Muscle layer of duodenum (tissue), 2 donors: ENCODE measurements around the gene HIC1.

ENCODE experiments used
- H3K27ac ChIP-seq: one replicate; pipeline ENCODE4 v1.7.0; 2013; ENCODE audit warnings: mild to moderate bottlenecking, low read length
- H3K27me3 ChIP-seq: one replicate; pipeline ENCODE4 v1.7.0; 2013; ENCODE audit warnings: low read depth, mild to moderate bottlenecking, control low read depth, low read length
- H3K36me3 ChIP-seq, 2 donors: one replicate each; pipeline ENCODE4 v1.7.0; 2013; ENCODE audit warnings: low read length in 2 of 2, control low read depth in 1 of 2, mild to moderate bottlenecking in 1 of 2; ENCODE audit not compliant: insufficient read depth in 2 of 2, control insufficient read depth in 1 of 2
- H3K4me1 ChIP-seq, 2 donors: one replicate each; pipeline ENCODE4 v1.7.0; 2013; ENCODE audit warnings: low read length in 2 of 2, mild to moderate bottlenecking in 2 of 2, control low read depth in 1 of 2, moderate library complexity in 1 of 2; ENCODE audit not compliant: insufficient read depth in 2 of 2, control insufficient read depth in 1 of 2
- H3K4me3 ChIP-seq, 2 donors: one replicate each; pipeline ENCODE4 v1.7.0; 2013; ENCODE audit warnings: low read length in 2 of 2, low read depth in 1 of 2, mild to moderate bottlenecking in 1 of 2
- H3K9me3 ChIP-seq, 2 donors: one replicate each; pipeline ENCODE4 v1.7.0; 2013; ENCODE audit warnings: low read length in 2 of 2, control low read depth in 1 of 2, mild to moderate bottlenecking in 1 of 2; ENCODE audit not compliant: control insufficient read depth in 1 of 2
- donor health status: healthy.

HIC1 gene

GRCh38 chr17:2040942-2041560, 13.9 kb upstream of the HIC1 start:
- H3K36me3 ChIP-seq = peaks cover 9 to 52% of the 10 kb centered on the region in 2 donors

GRCh38 chr17:2041561-2042389, 13.1 kb upstream of the HIC1 start, which contains the start of gene OVCA2:
Gene OVCA2 (plus strand): TSS chr17:2042022. CDS start chr17:2042048, 26 bp downstream.
- peaks cover 9 to 45% of the 10 kb centered on the region in 2 donors for H3K36me3 ChIP-seq

More at GRCh38 chr17:2040942-2041560, 13.9 kb upstream of the HIC1 start:
- Histone ChIP-seq H3K4me1 (peaks cover 10 to 29% of the 10 kb centered on the region in 2 donors), H3K27me3 (no peaks in the 10 kb centered on the region), H3K9me3 (no peaks in the 10 kb centered on the region), H3K4me3 (peak overlapping the region; percentile 9 to 82), H3K27ac (no peak overlapping the region)

GRCh38 chr17:2042390-2042847, 12.5 kb upstream of the HIC1 start:
- Histone ChIP-seq H3K36me3 (peaks cover 9 to 38% of the 10 kb centered on the region in 2 donors), H3K4me3 (peak overlapping the region; percentile 82 to 92)

More at GRCh38 chr17:2041561-2042389, 13.1 kb upstream of the HIC1 start, which contains the start of gene OVCA2:
- H3K4me3 ChIP-seq = peak within 1 kb of the TSS; percentile 82 to 92
- no peaks in the 10 kb centered on the region for H3K9me3 ChIP-seq
- H3K4me1 ChIP-seq = peaks cover 10 to 29% of the 10 kb centered on the region in 2 donors
- H3K27me3 ChIP-seq = no peaks in the 10 kb centered on the region
- H3K27ac ChIP-seq = peak within 1 kb of the TSS; percentile 89

GRCh38 chr17:2042933-2043332, 12.0 kb upstream of the HIC1 start:
- H3K4me3 ChIP-seq = peak overlapping the region; percentile 82 to 92
- H3K9me3 ChIP-seq = no peaks in the 10 kb centered on the region
- no peaks in the 10 kb centered on the region for H3K27me3 ChIP-seq
- peak overlapping the region; percentile 39 for H3K27ac ChIP-seq
- peaks cover 9 to 33% of the 10 kb centered on the region in 2 donors for H3K36me3 ChIP-seq
- H3K4me1 ChIP-seq = peaks cover 10 to 29% of the 10 kb centered on the region in 2 donors

More at GRCh38 chr17:2042390-2042847, 12.5 kb upstream of the HIC1 start:
- H3K27me3 ChIP-seq = no peaks in the 10 kb centered on the region
- peaks cover 10 to 29% of the 10 kb centered on the region in 2 donors for H3K4me1 ChIP-seq
- H3K9me3 ChIP-seq = no peaks in the 10 kb centered on the region
- peak overlapping the region; percentile 89 for H3K27ac ChIP-seq

GRCh38 chr17:2043785-2044184, 11.1 kb upstream of the HIC1 start:
- Histone ChIP-seq H3K27ac (peak overlapping the region; percentile 39), H3K9me3 (no peaks in the 10 kb centered on the region), H3K27me3 (no peaks in the 10 kb centered on the region), H3K36me3 (peaks cover 9 to 26% of the 10 kb centered on the region in 2 donors), H3K4me3 (no peak overlapping the region), H3K4me1 (peaks cover 10 to 32% of the 10 kb centered on the region in 2 donors)

- Histone ChIP-seq H3K4me3 (no peak overlapping the region), H3K4me1 (peaks cover 10 to 38% of the 10 kb centered on the region in 2 donors), H3K36me3 (peaks cover 9 to 26% of the 10 kb centered on the region in 2 donors), H3K27me3 (no peaks in the 10 kb centered on the region), H3K27ac (no peak overlapping the region), H3K9me3 (no peaks in the 10 kb centered on the region)
Measured at GRCh38 chr17:2044263-2044894, 10.5 kb upstream of the HIC1 start.

- no peak overlapping the region for H3K4me3 ChIP-seq
- H3K27ac ChIP-seq = no peak overlapping the region
- peaks cover 10 to 38% of the 10 kb centered on the region in 2 donors for H3K4me1 ChIP-seq
- H3K36me3 ChIP-seq = peaks cover 9 to 17% of the 10 kb centered on the region in 2 donors
- no peaks in the 10 kb centered on the region for H3K9me3 ChIP-seq
- H3K27me3 ChIP-seq = peaks cover 7% of the 10 kb centered on the region
Measured at GRCh38 chr17:2047590-2047989, 7.3 kb upstream of the HIC1 start.

GRCh38 chr17:2048805-2049204, 6.1 kb upstream of the HIC1 start:
- Histone ChIP-seq H3K27ac (no peak overlapping the region), H3K27me3 (peaks cover 7% of the 10 kb centered on the region), H3K9me3 (no peaks in the 10 kb centered on the region), H3K4me1 (peaks cover 0 to 31% of the 10 kb centered on the region in 2 donors), H3K4me3 (peak overlapping the region; percentile 38 to 77), H3K36me3 (peaks cover 0 to 6% of the 10 kb centered on the region in 2 donors)

GRCh38 chr17:2049333-2050299, 5.3 kb upstream of the HIC1 start:
- Histone ChIP-seq H3K27me3 (peaks cover 7% of the 10 kb centered on the region), H3K36me3 (no peaks in the 10 kb centered on the region), H3K4me3 (peak overlapping the region; percentile 38 to 77), H3K9me3 (no peaks in the 10 kb centered on the region), H3K27ac (no peak overlapping the region), H3K4me1 (peaks cover 0 to 36% of the 10 kb centered on the region in 2 donors)

- H3K27ac ChIP-seq = no peak overlapping the region
- peaks cover 0 to 43% of the 10 kb centered on the region in 2 donors for H3K4me1 ChIP-seq
Measured at GRCh38 chr17:2050300-2051060, 4.4 kb upstream of the HIC1 start.

More at GRCh38 chr17:2050300-2051060, 4.4 kb upstream of the HIC1 start:
- Histone ChIP-seq H3K36me3 (no peaks in the 10 kb centered on the region), H3K9me3 (no peaks in the 10 kb centered on the region), H3K4me3 (peak overlapping the region; percentile 16 to 53), H3K27me3 (peaks cover 7% of the 10 kb centered on the region)
